Chondrocyte (in vitro differentiated cells): ENCODE results near the gene WWOX. TPM values are rescaled to one million over a fixed set of nuclear protein-coding genes. Genes with fewer than 3 reads are reported as not detected.

Source experiments
- DNase-seq: peaks from one replicate; pipeline ENCODE4 v3.0.0; 2021; ENCODE audit warnings: mixed read lengths, low spot score
- H3K27ac Mint-ChIP-seq: one replicate; pipeline ENCODE4 v1.8.0; 2021; ENCODE audit warnings: mild to moderate bottlenecking, moderate library complexity, mixed read lengths; ENCODE audit not compliant: unreplicated experiment
- H3K27me3 Mint-ChIP-seq: 2 replicates; pipeline ENCODE4 v1.8.0; 2021; ENCODE audit warnings: low read depth, mixed read lengths
- H3K36me3 Mint-ChIP-seq: 2 replicates; pipeline ENCODE4 v1.8.0; 2021; ENCODE audit warnings: low read depth, mixed read lengths
- H3K4me1 Mint-ChIP-seq: 2 replicates; pipeline ENCODE4 v1.8.0; 2021; ENCODE audit warnings: low read depth, mild to moderate bottlenecking, mixed read lengths
- H3K4me3 Mint-ChIP-seq: one replicate; pipeline ENCODE4 v1.8.0; 2021; ENCODE audit warnings: mild to moderate bottlenecking, moderate library complexity, mixed read lengths; ENCODE audit not compliant: unreplicated experiment
- H3K9me3 Mint-ChIP-seq: 2 replicates; pipeline ENCODE4 v1.8.0; 2021; ENCODE audit warnings: low read depth, mixed read lengths
- CTCF ChIP-seq: fragments of 200-600 bp; sonication (generic); IDR thresholded peaks from 2 replicates; pipeline ENCODE4 v1.5.0; 2021; ENCODE audit warnings: antibody characterized with exemption, mild to moderate bottlenecking, moderate library complexity
- total RNA-seq: library from RNA; stranded (reverse); gene quantifications from 3 replicates; pipeline ENCODE4 v1.2.1, GENCODE V29; 2021

Gene WWOX
- total RNA-seq, 1 donor from 2014 or later: 12.1 TPM

- peaks cover 3% of the 10 kb centered on the region for H3K9me3 Mint-ChIP-seq
- no peak overlapping the region for H3K27ac Mint-ChIP-seq
- no peak for TF ChIP-seq CTCF
- no peaks in the 10 kb centered on the region for H3K36me3 Mint-ChIP-seq
- H3K4me1 Mint-ChIP-seq: peaks cover 13% of the 10 kb centered on the region
- H3K4me3 Mint-ChIP-seq: no peak overlapping the region
- no peaks in the 10 kb centered on the region for H3K27me3 Mint-ChIP-seq
- DNase-seq: no peak
Measured at GRCh38 chr16:78189121-78189520, 89.7 kb downstream of the WWOX start.

- Mint-ChIP-seq H3K4me1 (no peaks in the 10 kb centered on the region), H3K27ac (no peak overlapping the region), H3K27me3 (no peaks in the 10 kb centered on the region), H3K36me3 (no peaks in the 10 kb centered on the region), H3K9me3 (peaks cover 3% of the 10 kb centered on the region), H3K4me3 (no peak overlapping the region)
- no peak for TF ChIP-seq CTCF
- DNase-seq: no peak
Measured at GRCh38 chr16:78192734-78193488, 93.5 kb downstream of the WWOX start.

- no peak overlapping the region for H3K27ac Mint-ChIP-seq
- H3K9me3 Mint-ChIP-seq: peaks cover 3% of the 10 kb centered on the region
- no peak for TF ChIP-seq CTCF
- no peaks in the 10 kb centered on the region for H3K36me3 Mint-ChIP-seq
- no peaks in the 10 kb centered on the region for H3K4me1 Mint-ChIP-seq
- DNase-seq: no peak
- no peaks in the 10 kb centered on the region for H3K27me3 Mint-ChIP-seq
- H3K4me3 Mint-ChIP-seq: no peak overlapping the region
Measured at GRCh38 chr16:78194948-78195347, 95.5 kb downstream of the WWOX start.

- no peaks in the 10 kb centered on the region for H3K36me3 Mint-ChIP-seq
- no peaks in the 10 kb centered on the region for H3K27me3 Mint-ChIP-seq
- TF ChIP-seq CTCF: no peak
- H3K4me3 Mint-ChIP-seq: no peak overlapping the region
- DNase-seq: no peak
- no peaks in the 10 kb centered on the region for H3K4me1 Mint-ChIP-seq
- H3K27ac Mint-ChIP-seq: no peak overlapping the region
- peaks cover 3% of the 10 kb centered on the region for H3K9me3 Mint-ChIP-seq
Measured at GRCh38 chr16:78195797-78196196, 96.3 kb downstream of the WWOX start.

DNA sequence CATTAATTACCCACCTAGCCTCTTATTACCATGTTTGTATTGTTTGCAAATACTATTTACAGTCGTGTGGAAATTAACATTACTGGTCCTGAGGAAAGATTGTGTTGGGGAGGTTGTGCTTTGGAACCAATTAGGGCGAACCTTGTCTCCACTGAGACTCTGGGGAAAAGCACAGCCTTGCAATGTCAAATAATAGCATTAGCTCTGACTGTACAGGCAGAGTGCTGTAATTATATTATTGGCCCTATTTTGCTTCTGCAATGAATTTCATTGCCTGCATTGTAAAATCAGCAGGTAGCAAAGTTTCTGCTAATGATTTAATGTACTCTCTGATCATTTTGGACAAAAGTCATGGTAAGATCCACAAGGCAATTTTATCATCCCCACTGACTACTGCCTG, 97.0 kb downstream of the WWOX start:
- no peak for DNase-seq
- H3K27ac Mint-ChIP-seq: no peak overlapping the region
- no peak for TF ChIP-seq CTCF
- H3K36me3 Mint-ChIP-seq: no peaks in the 10 kb centered on the region
- H3K4me1 Mint-ChIP-seq: no peaks in the 10 kb centered on the region
- H3K4me3 Mint-ChIP-seq: no peak overlapping the region
- no peaks in the 10 kb centered on the region for H3K27me3 Mint-ChIP-seq
- H3K9me3 Mint-ChIP-seq: peaks cover 3% of the 10 kb centered on the region
